ENCODE measurements around the gene ZNF215.
"Not testable (repeated sequence)": the region's sequence is repeated elsewhere in the genome, so short reads cannot be mapped to it uniquely, and the experiment has no call there.

The ZNF215 gene

GRCh38 chr11:6926208-6927029 is at the start of gene ZNF215:
Gene ZNF215, plus strand, starts transcription at chr11:6926426. Its CDS starts 5,847 bp downstream, at chr11:6932273.
- DNase-seq (ENCODE audit: low read depth): peak; percentile 2

GRCh38 chr11:6876914-6877313 is 49.3 kb upstream of the ZNF215 start:
- no peak for DNase-seq (ENCODE audit: low read depth)

DNA sequence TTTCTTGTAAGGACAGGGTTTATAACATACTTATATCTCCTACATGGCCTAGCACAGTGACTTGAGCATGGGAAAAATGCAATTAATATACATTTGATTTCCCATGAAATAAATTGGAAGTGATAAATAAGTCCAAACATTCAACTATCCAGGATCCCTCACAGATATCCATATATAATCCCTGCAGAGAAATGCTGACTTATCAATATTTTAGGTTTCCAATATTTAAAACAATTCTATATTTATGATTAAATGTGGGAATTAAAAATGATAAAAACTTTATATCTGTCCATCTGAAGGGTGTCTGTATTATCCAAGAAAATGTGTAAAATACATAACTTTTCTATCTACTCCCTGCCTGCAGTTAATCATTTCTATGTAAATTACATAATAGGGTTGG is 43.5 kb upstream of the ZNF215 start:
- no peak for DNase-seq (ENCODE audit: low read depth)

GRCh38 chr11:6887711-6888110 is 38.5 kb upstream of the ZNF215 start:
- not testable (repeated sequence) for DNase-seq (ENCODE audit: low read depth)

GRCh38 chr11:6888830-6889229 is 37.4 kb upstream of the ZNF215 start:
- no peak for DNase-seq (ENCODE audit: low read depth)

- DNase-seq (ENCODE audit: low read depth): no peak
These were observed 36.4 kb upstream of the ZNF215 start for GRCh38 chr11:6889835-6890234.

DNA sequence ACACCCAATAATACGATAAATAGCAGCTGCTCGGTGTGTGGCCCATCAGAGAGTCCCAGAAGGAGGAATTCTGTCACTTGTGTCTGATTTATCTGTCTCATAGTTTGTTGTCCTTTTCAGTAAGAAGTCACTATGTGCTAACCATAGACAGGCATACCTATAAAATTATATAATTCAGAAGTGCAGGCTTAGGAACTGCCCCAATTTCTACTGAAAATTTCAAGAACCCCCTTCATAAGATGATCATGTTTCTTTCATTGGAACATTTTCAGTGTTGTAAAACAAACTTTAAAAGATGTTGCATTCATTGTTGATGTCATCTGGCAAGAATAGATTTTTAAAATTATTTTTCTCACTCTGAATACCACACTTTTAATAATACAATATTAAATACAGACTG is 33.8 kb upstream of the ZNF215 start, which contains the start of gene OR2D2:
Gene OR2D2, minus strand, starts transcription at position 101 of the 400 bp plus-strand sequence. Its CDS starts 0 bp downstream, at position 101.
- no peak for DNase-seq (ENCODE audit: low read depth)

DNA sequence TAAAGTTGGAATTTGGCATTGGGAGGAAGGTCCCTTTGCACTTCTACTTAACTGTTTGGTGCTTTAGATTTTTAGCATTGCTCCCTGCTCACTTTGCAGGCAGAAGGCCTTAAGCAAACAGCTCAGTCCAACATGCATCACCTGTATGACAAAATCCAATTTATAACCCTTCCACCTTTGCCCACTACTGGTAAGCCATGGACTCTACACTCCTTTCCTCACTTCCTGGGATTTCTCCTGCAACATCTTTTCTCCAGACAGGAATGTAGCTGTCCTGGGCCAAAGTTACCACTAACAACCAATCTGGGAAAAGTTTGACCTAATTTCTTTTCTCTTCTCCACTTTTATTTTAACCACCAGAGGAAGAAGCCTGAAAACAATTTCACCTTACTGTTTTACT is 32.1 kb upstream of the ZNF215 start:
- no peak for DNase-seq (ENCODE audit: low read depth)

DNA sequence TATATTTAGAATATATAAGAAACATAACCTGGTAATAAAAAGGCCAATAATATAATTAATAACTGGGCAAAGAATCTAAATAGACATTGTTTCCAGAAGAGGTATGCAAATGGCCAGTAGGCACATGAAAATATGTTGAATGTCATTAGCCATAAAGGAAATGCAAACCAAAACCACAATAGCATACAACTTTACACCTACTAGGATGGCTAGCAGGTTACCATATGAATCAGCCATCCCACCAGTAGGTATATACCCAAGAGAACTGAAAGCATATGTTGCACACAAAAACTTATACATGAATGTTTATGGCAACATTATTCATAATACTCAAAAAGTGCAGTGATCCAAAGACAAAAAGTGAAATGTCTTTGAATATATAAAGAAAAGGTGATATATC is 31.2 kb upstream of the ZNF215 start:
- no peak for DNase-seq (ENCODE audit: low read depth)

DNA sequence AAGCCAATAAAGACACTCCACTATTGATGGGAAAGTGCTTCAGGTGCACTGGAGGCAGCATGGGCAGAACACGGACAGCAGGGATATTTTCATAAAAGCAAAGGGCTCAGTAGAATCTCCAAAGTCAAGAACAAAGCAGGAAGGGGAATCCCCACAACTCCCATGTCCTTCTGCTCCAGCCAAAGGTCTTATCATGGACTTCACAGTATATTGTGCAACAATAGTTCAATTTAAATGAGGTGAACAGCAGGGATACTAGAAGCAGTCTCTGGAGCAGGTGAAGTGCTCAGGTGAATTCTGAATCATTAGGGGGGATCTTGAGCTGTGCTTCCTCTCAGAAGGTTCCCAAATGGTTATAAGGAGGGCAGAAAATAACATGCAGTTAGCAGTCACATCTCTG is 27.3 kb upstream of the ZNF215 start:
- no peak for DNase-seq (ENCODE audit: low read depth)

DNA sequence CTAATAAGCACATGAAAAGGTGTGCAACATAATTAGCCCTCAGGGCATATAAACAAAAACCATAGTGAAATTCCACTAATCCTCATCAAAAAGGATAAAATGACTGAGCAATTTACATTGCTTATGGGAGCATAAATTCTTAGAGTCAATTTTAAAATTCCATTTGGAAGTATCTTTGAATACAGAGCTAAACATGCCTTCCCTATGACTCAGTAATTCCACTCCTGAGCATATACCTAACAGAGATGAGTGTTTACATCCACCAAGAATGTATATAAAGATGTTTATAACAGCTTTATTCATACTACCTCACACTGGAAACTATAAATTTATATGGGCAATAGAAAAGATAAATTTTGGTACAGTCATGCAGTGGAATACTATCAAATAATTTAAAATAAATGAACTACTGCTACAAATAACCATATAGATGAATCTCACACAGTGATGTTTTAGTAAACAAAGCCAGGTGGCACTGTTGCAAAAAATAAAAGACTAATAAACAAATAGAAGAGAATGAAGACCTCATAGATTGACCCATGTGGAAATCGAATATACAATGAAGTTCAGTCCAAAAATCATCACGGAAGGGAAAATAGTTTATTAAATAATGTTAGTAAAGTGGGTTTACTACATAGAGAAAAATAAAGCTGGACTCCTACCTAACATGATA is 25.8 kb upstream of the ZNF215 start:
- no peak for DNase-seq (ENCODE audit: low read depth)

GRCh38 chr11:6904804-6905203 is 21.4 kb upstream of the ZNF215 start:
- not testable (repeated sequence) for DNase-seq (ENCODE audit: low read depth)

DNA sequence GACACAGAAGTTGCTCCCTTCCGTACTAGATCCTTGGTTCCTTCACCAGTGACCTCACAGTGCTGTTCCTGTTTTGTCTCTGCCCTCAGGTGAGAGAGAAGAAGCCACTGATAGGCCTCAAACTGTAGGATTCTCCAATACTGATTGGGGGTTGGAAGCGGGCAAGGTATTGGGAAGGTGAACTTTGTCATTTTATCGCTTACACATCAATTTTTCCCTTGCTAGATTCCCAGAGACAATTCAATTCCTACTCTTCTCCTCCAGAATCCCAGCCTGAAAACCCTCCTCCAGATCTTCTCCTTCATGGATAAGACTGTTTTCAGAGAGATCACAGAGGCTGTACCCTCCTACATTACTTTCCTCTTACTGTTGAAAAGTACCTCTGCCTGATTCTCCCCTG is 14.8 kb upstream of the ZNF215 start:
- DNase-seq (ENCODE audit: low read depth): no peak

GRCh38 chr11:6911948-6912347 is 14.3 kb upstream of the ZNF215 start:
- DNase-seq (ENCODE audit: low read depth): no peak

GRCh38 chr11:6919698-6920097 is 6.5 kb upstream of the ZNF215 start:
- no peak for DNase-seq (ENCODE audit: low read depth)

- DNase-seq (ENCODE audit: low read depth): no peak
These were observed 5.5 kb upstream of the ZNF215 start, which contains the start of gene OR2D3 for GRCh38 chr11:6920702-6921101. Gene OR2D3, plus strand, starts transcription at chr11:6921002. Its CDS starts 0 bp downstream, at chr11:6921002.

DNA sequence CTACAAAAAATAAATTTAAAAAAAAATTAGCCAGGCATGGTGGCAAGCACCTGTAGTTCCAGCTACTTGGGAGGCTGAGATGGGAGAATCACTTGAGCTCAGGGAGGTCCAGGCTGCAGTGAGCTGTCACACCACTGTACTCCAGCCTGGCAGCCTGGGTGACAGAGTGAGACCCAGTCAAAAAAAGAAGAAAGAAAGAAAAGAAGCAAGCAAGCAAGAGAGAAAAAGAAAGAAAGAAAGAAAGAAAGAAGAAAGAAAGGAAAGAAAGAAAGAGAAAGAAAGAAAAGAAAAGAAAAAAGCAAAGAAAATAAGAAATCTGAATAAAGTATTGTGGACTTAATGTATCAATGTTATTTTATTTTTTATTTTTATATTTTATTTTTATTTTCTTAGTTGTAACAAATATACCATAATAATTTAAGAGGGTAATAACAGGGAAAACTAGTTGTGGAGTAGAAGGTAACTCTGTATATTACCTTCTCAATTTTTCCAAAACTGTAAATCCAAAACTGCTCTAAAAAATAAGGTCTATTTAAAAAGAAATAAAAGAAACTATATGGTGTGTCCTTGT is 1.1 kb upstream of the ZNF215 start:
- no peak for DNase-seq (ENCODE audit: low read depth)

DNA sequence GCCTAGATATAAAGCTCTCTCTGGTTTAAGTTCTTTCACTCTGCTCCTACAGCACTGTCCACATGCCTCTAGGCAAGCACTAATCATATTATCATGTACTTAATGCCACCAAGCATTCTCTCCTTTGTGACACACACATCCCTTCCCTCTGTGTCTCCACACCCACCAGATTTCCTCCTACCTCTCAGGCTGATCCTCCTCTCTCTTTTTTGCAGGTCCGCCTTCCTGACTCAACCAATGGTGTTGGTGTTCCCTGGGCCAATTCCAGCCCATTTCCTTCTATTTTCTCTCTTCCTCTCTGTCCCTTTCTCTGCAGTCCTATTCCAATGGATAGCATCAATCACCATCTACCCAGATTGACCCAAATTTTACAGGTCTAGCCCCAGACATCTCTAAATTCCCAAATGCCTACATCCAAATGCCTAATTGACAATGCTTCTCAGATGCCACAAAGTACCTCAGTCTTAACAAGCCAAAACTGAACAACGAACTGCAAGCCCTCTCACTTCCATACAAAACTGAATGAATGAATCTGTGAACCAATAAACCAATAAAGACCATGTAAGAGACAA is 504 bp upstream of the ZNF215 start:
- no peak for DNase-seq (ENCODE audit: low read depth)

- no peak for DNase-seq (ENCODE audit: low read depth)
These were observed 898 bp downstream of the ZNF215 start for GRCh38 chr11:6927030-6927617.

GRCh38 chr11:6928916-6929315 is 2.7 kb downstream of the ZNF215 start:
- no peak for DNase-seq (ENCODE audit: low read depth)

GRCh38 chr11:6931146-6931713 is 5.0 kb downstream of the ZNF215 start:
- no peak for DNase-seq (ENCODE audit: low read depth)

DNA sequence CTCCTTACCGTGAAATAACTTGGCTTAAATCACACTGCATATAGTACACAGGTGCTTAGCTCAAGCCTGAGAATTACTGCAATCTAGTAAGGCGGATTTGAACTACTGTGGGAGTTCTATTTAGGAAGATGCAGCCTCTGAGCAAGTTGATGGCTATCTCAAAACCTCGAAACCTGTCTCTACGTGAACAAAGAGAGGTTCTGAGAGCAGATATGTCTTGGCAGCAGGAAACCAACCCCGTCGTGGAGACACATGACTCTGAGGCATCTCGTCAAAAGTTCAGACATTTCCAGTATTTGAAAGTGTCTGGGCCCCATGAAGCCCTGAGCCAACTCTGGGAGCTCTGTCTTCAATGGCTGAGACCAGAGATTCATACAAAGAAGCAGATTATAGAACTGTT is 5.9 kb downstream of the ZNF215 start:
- no peak for DNase-seq (ENCODE audit: low read depth)
